Mammary epithelial cell (primary cell): ENCODE results near the gene FMO2.

Source experiments
- CTCF ChIP-seq, 2 donors: IDR thresholded peaks in 1 of 2; conservative IDR thresholded peaks in 1 of 2; 2 replicates each; pipeline ENCODE4 v1.5.1; 2011 to 2012; ENCODE audit warnings: inconsistent platforms in 2 of 2, low read length in 2 of 2, mild to moderate bottlenecking in 2 of 2, control low read depth in 1 of 2, low read depth in 1 of 2; ENCODE audit not compliant: insufficient read depth in 1 of 2; ENCODE audit errors: extremely low read depth in 1 of 2
- EZH2 ChIP-seq: IDR thresholded peaks from 2 replicates; pipeline ENCODE4 v1.6.1; 2012; ENCODE audit warnings: low read length, inconsistent platforms, borderline replicate concordance

- TF ChIP-seq EZH2 (no peak), CTCF (conservative IDR thresholded peaks at IDR 0.05 in 1 of 2, IDR thresholded peaks at IDR 0.05 in 1 of 2; ENCODE audit: extremely low read depth in 1 of 2, insufficient read depth in 1 of 2, low read depth in 1 of 2, low read length in 2 of 2) (no peak)
Measured at GRCh38 chr1:171250263-171250662, 65.2 kb downstream of the FMO2 start.
